ENCODE measurements around the gene KRTAP19-8.

DNA sequence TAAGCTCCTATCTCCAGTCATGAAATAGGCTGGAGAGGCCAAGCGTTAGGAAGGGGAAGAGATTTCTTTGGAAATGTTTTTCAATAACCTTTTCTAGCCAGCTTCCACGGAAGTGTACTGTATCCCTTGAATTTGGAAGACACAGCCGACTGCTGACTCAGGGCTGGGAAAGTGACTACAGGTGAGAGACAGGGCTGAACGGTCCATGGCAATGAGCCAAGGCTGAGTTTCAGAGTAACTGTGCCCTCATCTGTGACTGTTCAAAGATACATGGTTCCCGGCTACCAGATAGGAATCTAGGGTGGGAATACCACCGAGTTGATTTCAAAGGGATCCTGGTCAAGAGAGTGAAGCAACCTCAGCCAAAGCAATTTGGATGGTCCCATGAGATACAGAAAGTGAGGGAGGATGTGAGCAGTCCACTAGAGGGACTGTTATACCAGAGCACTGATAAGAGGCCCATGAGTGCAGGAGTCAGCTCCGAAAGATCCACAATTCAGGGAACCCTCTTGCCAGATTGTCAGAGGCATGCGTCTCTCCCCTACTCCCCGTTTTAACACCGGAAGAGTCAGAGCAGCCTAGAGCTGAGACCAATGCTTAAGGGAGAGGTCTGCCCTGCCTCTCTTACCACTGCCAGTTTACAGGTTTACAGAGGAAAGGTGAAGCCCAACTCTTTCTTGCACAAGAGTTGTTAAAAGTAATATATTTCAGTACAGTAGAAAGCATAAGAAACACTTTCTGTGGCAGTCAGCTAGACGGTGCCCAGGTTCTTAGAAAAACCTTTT, 3.2 kb upstream of the KRTAP19-8 start:
- TF ChIP-seq, protein P1, sequence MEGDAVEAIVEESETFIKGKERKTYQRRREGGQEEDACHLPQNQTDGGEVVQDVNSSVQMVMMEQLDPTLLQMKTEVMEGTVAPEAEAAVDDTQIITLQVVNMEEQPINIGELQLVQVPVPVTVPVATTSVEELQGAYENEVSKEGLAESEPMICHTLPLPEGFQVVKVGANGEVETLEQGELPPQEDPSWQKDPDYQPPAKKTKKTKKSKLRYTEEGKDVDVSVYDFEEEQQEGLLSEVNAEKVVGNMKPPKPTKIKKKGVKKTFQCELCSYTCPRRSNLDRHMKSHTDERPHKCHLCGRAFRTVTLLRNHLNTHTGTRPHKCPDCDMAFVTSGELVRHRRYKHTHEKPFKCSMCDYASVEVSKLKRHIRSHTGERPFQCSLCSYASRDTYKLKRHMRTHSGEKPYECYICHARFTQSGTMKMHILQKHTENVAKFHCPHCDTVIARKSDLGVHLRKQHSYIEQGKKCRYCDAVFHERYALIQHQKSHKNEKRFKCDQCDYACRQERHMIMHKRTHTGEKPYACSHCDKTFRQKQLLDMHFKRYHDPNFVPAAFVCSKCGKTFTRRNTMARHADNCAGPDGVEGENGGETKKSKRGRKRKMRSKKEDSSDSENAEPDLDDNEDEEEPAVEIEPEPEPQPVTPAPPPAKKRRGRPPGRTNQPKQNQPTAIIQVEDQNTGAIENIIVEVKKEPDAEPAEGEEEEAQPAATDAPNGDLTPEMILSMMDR (IDR thresholded peaks at IDR 0.05; ENCODE audit: low read length): no peak
- no peak for TF ChIP-seq EZH2 (IDR thresholded peaks at IDR 0.05; ENCODE audit: borderline replicate concordance, low read length)
